Measurements from ENCODE around the gene RTP3.

- TF ChIP-seq MXI1 (conservative IDR thresholded peaks at IDR 0.05; ENCODE audit: poor library complexity, severe bottlenecking): no peak
- TF ChIP-seq, protein P1, sequence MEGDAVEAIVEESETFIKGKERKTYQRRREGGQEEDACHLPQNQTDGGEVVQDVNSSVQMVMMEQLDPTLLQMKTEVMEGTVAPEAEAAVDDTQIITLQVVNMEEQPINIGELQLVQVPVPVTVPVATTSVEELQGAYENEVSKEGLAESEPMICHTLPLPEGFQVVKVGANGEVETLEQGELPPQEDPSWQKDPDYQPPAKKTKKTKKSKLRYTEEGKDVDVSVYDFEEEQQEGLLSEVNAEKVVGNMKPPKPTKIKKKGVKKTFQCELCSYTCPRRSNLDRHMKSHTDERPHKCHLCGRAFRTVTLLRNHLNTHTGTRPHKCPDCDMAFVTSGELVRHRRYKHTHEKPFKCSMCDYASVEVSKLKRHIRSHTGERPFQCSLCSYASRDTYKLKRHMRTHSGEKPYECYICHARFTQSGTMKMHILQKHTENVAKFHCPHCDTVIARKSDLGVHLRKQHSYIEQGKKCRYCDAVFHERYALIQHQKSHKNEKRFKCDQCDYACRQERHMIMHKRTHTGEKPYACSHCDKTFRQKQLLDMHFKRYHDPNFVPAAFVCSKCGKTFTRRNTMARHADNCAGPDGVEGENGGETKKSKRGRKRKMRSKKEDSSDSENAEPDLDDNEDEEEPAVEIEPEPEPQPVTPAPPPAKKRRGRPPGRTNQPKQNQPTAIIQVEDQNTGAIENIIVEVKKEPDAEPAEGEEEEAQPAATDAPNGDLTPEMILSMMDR (IDR thresholded peaks at IDR 0.05; ENCODE audit: poor library complexity, severe bottlenecking): no peak
- no peak for TF ChIP-seq EZH2 (IDR thresholded peaks at IDR 0.05; ENCODE audit: borderline replicate concordance, insufficient read depth, low read length, poor library complexity, severe bottlenecking)
- no peak for TF ChIP-seq RAD21 (conservative IDR thresholded peaks at IDR 0.05)
- TF ChIP-seq POLR2AphosphoS5 (IDR thresholded peaks at IDR 0.05): no peak
These were observed 22.2 kb downstream of the RTP3 start for GRCh38 chr3:46519952-46520351.

All from neural cell (in vitro differentiated cells).